ENCODE data around the gene ZCCHC13.

GRCh38 chrX:74284391-74284952 lies 19.5 kb upstream of the ZCCHC13 start:
- TF ChIP-seq, protein P1, sequence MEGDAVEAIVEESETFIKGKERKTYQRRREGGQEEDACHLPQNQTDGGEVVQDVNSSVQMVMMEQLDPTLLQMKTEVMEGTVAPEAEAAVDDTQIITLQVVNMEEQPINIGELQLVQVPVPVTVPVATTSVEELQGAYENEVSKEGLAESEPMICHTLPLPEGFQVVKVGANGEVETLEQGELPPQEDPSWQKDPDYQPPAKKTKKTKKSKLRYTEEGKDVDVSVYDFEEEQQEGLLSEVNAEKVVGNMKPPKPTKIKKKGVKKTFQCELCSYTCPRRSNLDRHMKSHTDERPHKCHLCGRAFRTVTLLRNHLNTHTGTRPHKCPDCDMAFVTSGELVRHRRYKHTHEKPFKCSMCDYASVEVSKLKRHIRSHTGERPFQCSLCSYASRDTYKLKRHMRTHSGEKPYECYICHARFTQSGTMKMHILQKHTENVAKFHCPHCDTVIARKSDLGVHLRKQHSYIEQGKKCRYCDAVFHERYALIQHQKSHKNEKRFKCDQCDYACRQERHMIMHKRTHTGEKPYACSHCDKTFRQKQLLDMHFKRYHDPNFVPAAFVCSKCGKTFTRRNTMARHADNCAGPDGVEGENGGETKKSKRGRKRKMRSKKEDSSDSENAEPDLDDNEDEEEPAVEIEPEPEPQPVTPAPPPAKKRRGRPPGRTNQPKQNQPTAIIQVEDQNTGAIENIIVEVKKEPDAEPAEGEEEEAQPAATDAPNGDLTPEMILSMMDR (IDR thresholded peaks at IDR 0.05 in 4 of 5, conservative IDR thresholded peaks at IDR 0.05 in 1 of 5) = no peak
- no peak for TF ChIP-seq POLR2A (IDR thresholded peaks at IDR 0.05)
